Measurements from ENCODE around the gene CES2.

The CES2 gene

GRCh38 chr16:66898933-66899309 is 36.4 kb upstream of the CES2 start:
- Histone ChIP-seq H3K9me3 (ENCODE audit: insufficient read depth, low read depth, low read length) (no peaks in the 10 kb centered on the region), H3K9ac (ENCODE audit: low read depth, low read length, poor library complexity, severe bottlenecking) (no peak overlapping the region)

GRCh38 chr16:66899310-66899944 is 35.9 kb upstream of the CES2 start:
- H3K4me1 ChIP-seq (ENCODE audit: insufficient read depth, low read length, poor library complexity, severe bottlenecking), result peaks cover 6% of the 10 kb centered on the region
- no peak overlapping the region for H3K4me3 ChIP-seq (ENCODE audit: low read length, poor library complexity, severe bottlenecking)
- no peaks in the 10 kb centered on the region for H3K9me2 ChIP-seq (replicated peaks; ENCODE audit: low read depth, low read length)
- TF ChIP-seq CTCF (conservative IDR thresholded peaks at IDR 0.05; ENCODE audit: low read length) (no peak), EZH2phosphoT487 (IDR thresholded peaks at IDR 0.05; ENCODE audit: borderline replicate concordance) (no peak)
- H2AFZ ChIP-seq (ENCODE audit: low read length), result no peak overlapping the region
- peak overlapping the region; percentile 26 for H3K9ac ChIP-seq (ENCODE audit: low read depth, low read length, poor library complexity, severe bottlenecking)
- H3K27me3 ChIP-seq (ENCODE audit: insufficient read depth, low read length, poor library complexity, severe bottlenecking), result no peaks in the 10 kb centered on the region
- no peaks in the 10 kb centered on the region for H3K79me2 ChIP-seq (ENCODE audit: insufficient read depth, low read length)
- no peaks in the 10 kb centered on the region for H4K20me1 ChIP-seq (ENCODE audit: insufficient read depth, low read length, poor library complexity, severe bottlenecking)
- no peaks in the 10 kb centered on the region for H3K9me3 ChIP-seq (ENCODE audit: insufficient read depth, low read depth, low read length)
- H3F3A ChIP-seq (ENCODE audit: low read depth), result no peaks in the 10 kb centered on the region
- H3K36me3 ChIP-seq (ENCODE audit: insufficient read depth, low read length), result no peaks in the 10 kb centered on the region
- H3K4me2 ChIP-seq (ENCODE audit: low read depth, low read length, poor library complexity, severe bottlenecking), result no peak overlapping the region

More at GRCh38 chr16:66898933-66899309, 36.4 kb upstream of the CES2 start:
- Histone ChIP-seq H2AFZ (ENCODE audit: low read length) (no peak overlapping the region), H3K4me2 (ENCODE audit: low read depth, low read length, poor library complexity, severe bottlenecking) (no peak overlapping the region), H3K79me2 (ENCODE audit: insufficient read depth, low read length) (no peaks in the 10 kb centered on the region), H3K4me1 (ENCODE audit: insufficient read depth, low read length, poor library complexity, severe bottlenecking) (peaks cover 6% of the 10 kb centered on the region), H3K9me2 (replicated peaks; ENCODE audit: low read depth, low read length) (no peaks in the 10 kb centered on the region), H3K4me3 (ENCODE audit: low read length, poor library complexity, severe bottlenecking) (no peak overlapping the region), H3K27me3 (ENCODE audit: insufficient read depth, low read length, poor library complexity, severe bottlenecking) (no peaks in the 10 kb centered on the region), H4K20me1 (ENCODE audit: insufficient read depth, low read length, poor library complexity, severe bottlenecking) (no peaks in the 10 kb centered on the region), H3F3A (ENCODE audit: low read depth) (no peaks in the 10 kb centered on the region), H3K36me3 (ENCODE audit: insufficient read depth, low read length) (no peaks in the 10 kb centered on the region)
- TF ChIP-seq CTCF (conservative IDR thresholded peaks at IDR 0.05; ENCODE audit: low read length) (no peak), EZH2phosphoT487 (IDR thresholded peaks at IDR 0.05; ENCODE audit: borderline replicate concordance) (no peak)

- no peaks in the 10 kb centered on the region for H3K79me2 ChIP-seq (ENCODE audit: insufficient read depth, low read length)
- H4K20me1 ChIP-seq (ENCODE audit: insufficient read depth, low read length, poor library complexity, severe bottlenecking), result no peaks in the 10 kb centered on the region
- H2AFZ ChIP-seq (ENCODE audit: low read length), result no peak overlapping the region
- TF ChIP-seq EZH2phosphoT487 (IDR thresholded peaks at IDR 0.05; ENCODE audit: borderline replicate concordance), result no peak
- no peak for TF ChIP-seq CTCF (conservative IDR thresholded peaks at IDR 0.05; ENCODE audit: low read length)
- H3K4me2 ChIP-seq (ENCODE audit: low read depth, low read length, poor library complexity, severe bottlenecking), result no peak overlapping the region
- H3K9me3 ChIP-seq (ENCODE audit: insufficient read depth, low read depth, low read length), result no peaks in the 10 kb centered on the region
- no peaks in the 10 kb centered on the region for H3K36me3 ChIP-seq (ENCODE audit: insufficient read depth, low read length)
- peak overlapping the region; percentile 26 for H3K9ac ChIP-seq (ENCODE audit: low read depth, low read length, poor library complexity, severe bottlenecking)
- no peaks in the 10 kb centered on the region for H3K9me2 ChIP-seq (replicated peaks; ENCODE audit: low read depth, low read length)
- H3F3A ChIP-seq (ENCODE audit: low read depth), result no peaks in the 10 kb centered on the region
- H3K4me1 ChIP-seq (ENCODE audit: insufficient read depth, low read length, poor library complexity, severe bottlenecking), result peaks cover 6% of the 10 kb centered on the region
- no peaks in the 10 kb centered on the region for H3K27me3 ChIP-seq (ENCODE audit: insufficient read depth, low read length, poor library complexity, severe bottlenecking)
- no peak overlapping the region for H3K4me3 ChIP-seq (ENCODE audit: low read length, poor library complexity, severe bottlenecking)
These were observed 35.2 kb upstream of the CES2 start for GRCh38 chr16:66899945-66900710.
